Mammary epithelial cell (primary cell): Measurements from ENCODE around the gene ABCC5.

ENCODE experiments used
- CTCF ChIP-seq, 2 donors: IDR thresholded peaks in 1 of 2; conservative IDR thresholded peaks in 1 of 2; 2 replicates each; pipeline ENCODE4 v1.5.1; 2011 to 2012; ENCODE audit warnings: inconsistent platforms in 2 of 2, low read length in 2 of 2, mild to moderate bottlenecking in 2 of 2, control low read depth in 1 of 2, low read depth in 1 of 2; ENCODE audit not compliant: insufficient read depth in 1 of 2; ENCODE audit errors: extremely low read depth in 1 of 2
- EZH2 ChIP-seq: IDR thresholded peaks from 2 replicates; pipeline ENCODE4 v1.6.1; 2012; ENCODE audit warnings: low read length, inconsistent platforms, borderline replicate concordance

GRCh38 chr3:183991403-183991802, 26.3 kb downstream of the ABCC5 start:
- no peak for TF ChIP-seq CTCF (conservative IDR thresholded peaks at IDR 0.05 in 1 of 2, IDR thresholded peaks at IDR 0.05 in 1 of 2; ENCODE audit: extremely low read depth in 1 of 2, insufficient read depth in 1 of 2, low read depth in 1 of 2, low read length in 2 of 2)
- TF ChIP-seq EZH2: no peak
